Peyer's patch (tissue), 4 donors: ENCODE results near the gene RPL29. TPM values are rescaled to one million over a fixed set of nuclear protein-coding genes. Genes with fewer than 3 reads are reported as not detected.

Experiments used
- DNase-seq, 3 donors: peaks; one replicate each; pipeline ENCODE4 v3.0.0-alpha.2; 2017 to 2019
- H3K27ac ChIP-seq, 4 donors: fragments of 200-600 bp; sonication (generic); one replicate each; pipeline ENCODE4 v1.5.1; 2016 to 2019
- H3K27me3 ChIP-seq, 2 donors: fragments of 200-600 bp; sonication (generic); one replicate each; pipeline ENCODE4 v1.5.1; 2019
- H3K36me3 ChIP-seq, 3 donors: fragments of 200-600 bp; sonication (generic); one replicate each; pipeline ENCODE4 v1.5.1; 2016 to 2019
- H3K4me1 ChIP-seq, 4 donors: fragments of 200-600 bp; sonication (generic); one replicate each; pipeline ENCODE4 v1.5.1; 2016 to 2019
- H3K4me3 ChIP-seq, 4 donors: fragments of 200-600 bp; sonication (generic); 1 replicate in 3 of 4; 2 replicates in 1 of 4; pipeline ENCODE4 v1.5.1; 2016 to 2019; ENCODE audit warnings: mild to moderate bottlenecking in 1 of 4
- H3K9me3 ChIP-seq, 4 donors: fragments of 200-600 bp; sonication (generic); one replicate each; pipeline ENCODE4 v1.5.1; 2016 to 2019; ENCODE audit warnings: mild to moderate bottlenecking in 1 of 4
- CTCF ChIP-seq, 6 experiments: fragments of 450-650 bp in 4 of 6; fragments of 200-600 bp in 2 of 6; sonication (generic) in 1 of 6; IDR thresholded peaks; one replicate each; pipeline ENCODE4 v1.5.1; 2017 to 2019; ENCODE audit warnings: antibody characterized with exemption in 6 of 6, mild to moderate bottlenecking in 3 of 6, moderate library complexity in 1 of 6
- POLR2A ChIP-seq, 2 donors: fragments of 450-650 bp; IDR thresholded peaks; one replicate each; pipeline ENCODE4 v1.5.1; 2017; ENCODE audit warnings: antibody characterized with exemption in 2 of 2, mild to moderate bottlenecking in 2 of 2, moderate library complexity in 2 of 2
- total RNA-seq, 4 donors: library from RNA; depleted of rRNA; stranded (reverse); fragments of >200 nt; gene quantifications; one replicate each; pipeline ENCODE4 v1.1.0, GENCODE V29; 2016

RPL29 gene
- total RNA-seq, 4 donors from 2014 or later = 643 to 841 (median 711) TPM

GRCh38 chr3:51966016-51966415 is 29.7 kb downstream of the RPL29 start:
- Histone ChIP-seq H3K27ac (no peak overlapping the region), H3K36me3 (no peaks in the 10 kb centered on the region), H3K9me3 (no peaks in the 10 kb centered on the region), H3K4me1 (peaks cover 0 to 24% (median 7%) of the 10 kb centered on the region in 4 donors), H3K4me3 (no peak overlapping the region), H3K27me3 (no peaks in the 10 kb centered on the region)
- no peak for DNase-seq
- no peak for TF ChIP-seq POLR2A (IDR thresholded peaks at IDR 0.05)
- TF ChIP-seq CTCF (IDR thresholded peaks at IDR 0.05) = no peak

GRCh38 chr3:51964521-51964920 is 31.2 kb downstream of the RPL29 start:
- Histone ChIP-seq H3K4me3 (no peak overlapping the region), H3K36me3 (peaks cover 0 to 4% (median 0%) of the 10 kb centered on the region in 3 donors), H3K4me1 (peaks cover 0 to 23% (median 7%) of the 10 kb centered on the region in 4 donors), H3K27me3 (no peaks in the 10 kb centered on the region), H3K27ac (no peak overlapping the region), H3K9me3 (no peaks in the 10 kb centered on the region)
- no peak for DNase-seq
- TF ChIP-seq CTCF (IDR thresholded peaks at IDR 0.05) (no peak), POLR2A (IDR thresholded peaks at IDR 0.05) (no peak)

- Histone ChIP-seq H3K9me3 (no peaks in the 10 kb centered on the region), H3K27me3 (no peaks in the 10 kb centered on the region), H3K36me3 (peaks cover 0 to 6% (median 0%) of the 10 kb centered on the region in 3 donors), H3K4me1 (peaks cover 0 to 23% (median 7%) of the 10 kb centered on the region in 4 donors), H3K4me3 (no peak overlapping the region), H3K27ac (no peak overlapping the region)
- DNase-seq = no peak
- no peak for TF ChIP-seq CTCF (IDR thresholded peaks at IDR 0.05)
These were observed 31.7 kb downstream of the RPL29 start for GRCh38 chr3:51963951-51964451.

- Histone ChIP-seq H3K27me3 (no peaks in the 10 kb centered on the region), H3K27ac (no peak overlapping the region), H3K36me3 (peaks cover 0 to 7% (median 0%) of the 10 kb centered on the region in 3 donors), H3K4me1 (peaks cover 0 to 15% (median 5%) of the 10 kb centered on the region in 4 donors), H3K9me3 (no peaks in the 10 kb centered on the region), H3K4me3 (no peak overlapping the region)
- no peak for DNase-seq
- no peak for TF ChIP-seq CTCF (IDR thresholded peaks at IDR 0.05)
- no peak for TF ChIP-seq POLR2A (IDR thresholded peaks at IDR 0.05)
These were observed 32.7 kb downstream of the RPL29 start for GRCh38 chr3:51962854-51963530.

GRCh38 chr3:51961602-51962569 is 33.8 kb downstream of the RPL29 start:
- Histone ChIP-seq H3K27ac (no peak overlapping the region), H3K36me3 (peaks cover 0 to 7% (median 0%) of the 10 kb centered on the region in 3 donors), H3K9me3 (no peaks in the 10 kb centered on the region), H3K4me3 (no peak overlapping the region), H3K4me1 (peaks cover 0 to 10% (median 3%) of the 10 kb centered on the region in 4 donors), H3K27me3 (no peaks in the 10 kb centered on the region)
- TF ChIP-seq CTCF (IDR thresholded peaks at IDR 0.05) (no peak), POLR2A (IDR thresholded peaks at IDR 0.05) (no peak)
- DNase-seq = no peak
